COLO829 (cell line): ENCODE data around the gene HBD.
"Not testable (repeated sequence)": the region's sequence is repeated elsewhere in the genome, so short reads cannot be mapped to it uniquely, and the experiment has no call there.

ENCODE experiments used
- DNase-seq: peaks from one replicate; pipeline ENCODE4 v3.0.0; 2012; ENCODE audit warnings: low spot score

The HBD gene

GRCh38 chr11:5234381-5234834 lies at the start of gene HBD:
Gene HBD, minus strand, starts transcription at chr11:5234483. Its CDS starts 50 bp downstream, at chr11:5234433.
- DNase-seq = no peak

- no peak for DNase-seq
These were observed 49.6 kb upstream of the HBD start for GRCh38 chr11:5283882-5284281.

- no peak for DNase-seq
These were observed 48.8 kb upstream of the HBD start for GRCh38 chr11:5283086-5283485.

GRCh38 chr11:5282628-5283027 lies 48.3 kb upstream of the HBD start:
- DNase-seq = no peak

GRCh38 chr11:5281596-5281995 lies 47.3 kb upstream of the HBD start:
- DNase-seq = no peak

GRCh38 chr11:5280582-5281102 lies 46.4 kb upstream of the HBD start:
- peak; percentile 50 for DNase-seq

- DNase-seq = no peak
These were observed 45.3 kb upstream of the HBD start for GRCh38 chr11:5279471-5280090.

GRCh38 chr11:5277807-5278382 lies 43.6 kb upstream of the HBD start:
- no peak for DNase-seq

- no peak for DNase-seq
These were observed 42.4 kb upstream of the HBD start for GRCh38 chr11:5276697-5277096.

- no peak for DNase-seq
These were observed 41.3 kb upstream of the HBD start for GRCh38 chr11:5275369-5276110.

GRCh38 chr11:5274395-5274794 lies 40.1 kb upstream of the HBD start:
- DNase-seq = no peak

- DNase-seq = no peak
These were observed 38.2 kb upstream of the HBD start for GRCh38 chr11:5272395-5273017.

GRCh38 chr11:5269715-5270147 lies 35.4 kb upstream of the HBD start, which contains the start of gene HBE1:
Gene HBE1, minus strand, starts transcription at chr11:5269945. Its CDS starts 55 bp downstream, at chr11:5269890.
- DNase-seq = no peak

- DNase-seq = no peak
These were observed 32.8 kb upstream of the HBD start for GRCh38 chr11:5267033-5267563.

GRCh38 chr11:5266609-5267008 lies 32.3 kb upstream of the HBD start:
- DNase-seq = no peak

- no peak for DNase-seq
These were observed 31.5 kb upstream of the HBD start for GRCh38 chr11:5265832-5266231.

GRCh38 chr11:5258543-5259262 lies 24.4 kb upstream of the HBD start:
- DNase-seq = no peak

GRCh38 chr11:5257296-5257695 lies 23.0 kb upstream of the HBD start:
- no peak for DNase-seq

- DNase-seq = not testable (repeated sequence)
These were observed 20.5 kb upstream of the HBD start, which contains the start of gene HBG2 for GRCh38 chr11:5254646-5255413. Gene HBG2, minus strand, starts transcription at chr11:5254781. Its CDS starts 53 bp downstream, at chr11:5254728.

- DNase-seq = not testable (repeated sequence)
These were observed 19.7 kb upstream of the HBD start for GRCh38 chr11:5254023-5254422.

- not testable (repeated sequence) for DNase-seq
These were observed 19.2 kb upstream of the HBD start for GRCh38 chr11:5253440-5253839.
